Mammary epithelial cell (primary cell): ENCODE measurements around the gene PACSIN2.

Experiments used
- EZH2 ChIP-seq: IDR thresholded peaks from 2 replicates; pipeline ENCODE4 v1.6.1; 2012; ENCODE audit warnings: low read length, inconsistent platforms, borderline replicate concordance
- TF ChIP-seq, protein P1 (sequence below), 2 donors: IDR thresholded peaks in 1 of 2; conservative IDR thresholded peaks in 1 of 2; 2 replicates each; pipeline ENCODE4 v1.5.1; 2011 to 2012; ENCODE audit warnings: inconsistent platforms in 2 of 2, low read length in 2 of 2, mild to moderate bottlenecking in 2 of 2, control low read depth in 1 of 2, low read depth in 1 of 2; ENCODE audit not compliant: insufficient read depth in 1 of 2; ENCODE audit errors: extremely low read depth in 1 of 2

DNA sequence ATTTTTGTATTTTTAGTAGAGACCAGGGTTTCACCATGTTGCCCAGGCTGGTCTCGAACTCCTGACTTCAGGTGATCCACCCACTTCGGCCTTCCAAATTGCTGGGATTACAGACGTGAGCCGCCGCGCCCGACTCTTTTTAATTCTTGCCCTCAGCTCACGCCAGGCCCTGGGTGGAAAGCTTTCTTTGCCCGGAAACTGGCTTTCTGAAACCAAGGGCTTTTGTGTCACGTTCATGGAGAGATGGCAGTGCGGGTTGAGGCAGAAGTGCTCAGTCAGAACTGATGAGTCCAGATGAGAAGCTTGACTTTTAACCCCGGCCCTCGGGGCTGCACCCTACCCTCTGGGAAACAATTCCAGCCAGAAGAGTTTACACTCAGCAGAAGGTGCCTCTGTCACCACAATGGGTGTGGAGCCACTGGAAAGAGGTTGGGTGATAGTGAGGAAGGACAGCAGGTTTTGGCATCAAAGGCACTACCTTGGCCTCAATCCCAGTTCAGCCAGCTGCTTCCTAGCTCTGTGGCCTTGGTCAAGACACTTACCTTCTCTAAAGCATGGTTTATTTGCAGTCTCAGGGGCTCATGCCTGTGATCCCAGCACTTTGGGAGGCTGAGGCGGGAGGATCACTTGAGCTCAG lies 157.0 kb downstream of the PACSIN2 start:
- TF ChIP-seq, protein P1, sequence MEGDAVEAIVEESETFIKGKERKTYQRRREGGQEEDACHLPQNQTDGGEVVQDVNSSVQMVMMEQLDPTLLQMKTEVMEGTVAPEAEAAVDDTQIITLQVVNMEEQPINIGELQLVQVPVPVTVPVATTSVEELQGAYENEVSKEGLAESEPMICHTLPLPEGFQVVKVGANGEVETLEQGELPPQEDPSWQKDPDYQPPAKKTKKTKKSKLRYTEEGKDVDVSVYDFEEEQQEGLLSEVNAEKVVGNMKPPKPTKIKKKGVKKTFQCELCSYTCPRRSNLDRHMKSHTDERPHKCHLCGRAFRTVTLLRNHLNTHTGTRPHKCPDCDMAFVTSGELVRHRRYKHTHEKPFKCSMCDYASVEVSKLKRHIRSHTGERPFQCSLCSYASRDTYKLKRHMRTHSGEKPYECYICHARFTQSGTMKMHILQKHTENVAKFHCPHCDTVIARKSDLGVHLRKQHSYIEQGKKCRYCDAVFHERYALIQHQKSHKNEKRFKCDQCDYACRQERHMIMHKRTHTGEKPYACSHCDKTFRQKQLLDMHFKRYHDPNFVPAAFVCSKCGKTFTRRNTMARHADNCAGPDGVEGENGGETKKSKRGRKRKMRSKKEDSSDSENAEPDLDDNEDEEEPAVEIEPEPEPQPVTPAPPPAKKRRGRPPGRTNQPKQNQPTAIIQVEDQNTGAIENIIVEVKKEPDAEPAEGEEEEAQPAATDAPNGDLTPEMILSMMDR (conservative IDR thresholded peaks at IDR 0.05 in 1 of 2, IDR thresholded peaks at IDR 0.05 in 1 of 2; ENCODE audit: extremely low read depth in 1 of 2, insufficient read depth in 1 of 2, low read depth in 1 of 2, low read length in 2 of 2) = no peak
- no peak for TF ChIP-seq EZH2
